Measurements from ENCODE around the gene SEMA6B.

The SEMA6B gene

GRCh38 chr19:4522291-4523002, 37.0 kb downstream of the SEMA6B start:
- no peak for DNase-seq

DNA sequence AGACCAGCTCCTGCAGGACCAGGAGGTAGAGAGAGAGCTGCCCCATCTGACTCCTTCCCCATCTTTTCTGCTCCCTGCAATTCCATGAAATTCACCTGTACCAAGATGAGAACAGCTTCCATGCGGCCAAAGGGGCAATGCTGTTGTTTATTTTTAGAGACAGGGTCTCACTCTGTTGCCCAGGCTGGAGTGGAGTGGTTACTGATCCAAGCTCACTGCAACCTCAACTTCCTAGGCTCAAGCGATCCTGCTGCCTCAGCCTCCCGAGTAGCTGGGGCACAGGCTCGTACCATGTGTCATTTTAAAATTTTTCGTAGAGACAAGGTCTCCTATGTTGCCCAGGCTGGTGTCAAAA, 37.6 kb downstream of the SEMA6B start:
- no peak for DNase-seq

- DNase-seq: no peak
These were observed 38.2 kb downstream of the SEMA6B start for GRCh38 chr19:4521170-4521887.

GRCh38 chr19:4519521-4520277, 39.8 kb downstream of the SEMA6B start:
- DNase-seq: no peak

DNA sequence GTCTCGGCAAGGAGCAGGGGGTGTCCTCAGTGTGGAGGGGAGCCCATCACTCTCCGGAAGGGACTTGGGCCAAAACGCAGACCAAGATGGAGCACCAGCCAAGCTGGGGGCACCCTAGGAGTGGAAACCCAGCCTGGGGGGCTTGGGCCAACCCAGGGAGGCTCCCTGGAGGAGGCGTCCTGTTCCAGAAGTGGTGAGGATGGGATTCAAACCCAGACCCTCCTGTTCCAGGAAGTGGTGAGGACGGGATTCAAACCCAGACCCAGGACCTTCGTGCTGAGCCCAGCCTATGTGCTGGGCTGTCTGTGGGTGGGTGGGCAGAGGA, 40.4 kb downstream of the SEMA6B start:
- DNase-seq: no peak

DNA sequence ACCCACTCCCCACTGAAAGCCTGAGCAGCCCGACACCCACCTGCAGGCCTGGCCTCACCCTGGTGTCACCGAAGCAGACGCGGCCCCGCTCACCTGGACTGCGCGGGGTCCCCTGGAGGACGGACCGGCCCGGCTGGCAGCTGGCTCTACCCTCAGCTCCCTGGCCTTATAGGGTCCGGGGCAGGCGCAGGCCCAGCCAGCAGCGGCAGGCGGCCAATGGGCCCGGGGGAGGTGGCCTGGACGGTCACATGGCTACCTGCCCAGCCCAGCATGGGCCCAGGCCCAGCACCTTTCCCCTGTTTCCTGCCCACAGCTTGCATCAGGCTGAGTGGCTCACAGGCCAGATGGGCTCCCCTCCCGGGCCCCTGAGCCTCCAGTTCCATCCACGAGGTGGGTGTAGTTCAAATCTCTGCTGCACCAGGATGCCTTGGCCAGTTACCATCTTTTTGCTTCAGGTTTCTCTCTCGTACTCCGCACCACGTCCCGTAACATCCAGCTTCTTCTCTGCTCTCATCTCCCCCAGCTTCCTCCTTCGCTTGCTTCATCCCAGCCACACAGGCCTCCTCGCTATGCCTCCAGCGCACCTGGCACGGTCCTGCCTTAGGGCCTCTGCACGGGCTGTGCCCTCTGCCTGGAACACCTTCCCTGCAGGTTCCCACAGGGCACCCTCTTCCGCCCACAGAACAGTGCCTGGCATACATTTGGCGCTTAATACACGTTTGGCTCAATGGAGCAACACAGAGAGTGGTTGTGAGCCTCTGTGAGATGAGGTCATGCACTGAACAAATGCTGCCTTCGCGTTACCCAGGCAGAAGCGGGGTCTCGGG, 40.9 kb downstream of the SEMA6B start, which contains the start of gene PLIN4:
Gene PLIN4, minus strand, starts transcription at position 142 of the 827 bp plus-strand sequence. CDS start 214 bp downstream, outside the sequence.
- no peak for DNase-seq

GRCh38 chr19:4517451-4518057, 41.9 kb downstream of the SEMA6B start:
- no peak for DNase-seq

GRCh38 chr19:4516939-4517300, 42.6 kb downstream of the SEMA6B start:
- no peak for DNase-seq

DNA sequence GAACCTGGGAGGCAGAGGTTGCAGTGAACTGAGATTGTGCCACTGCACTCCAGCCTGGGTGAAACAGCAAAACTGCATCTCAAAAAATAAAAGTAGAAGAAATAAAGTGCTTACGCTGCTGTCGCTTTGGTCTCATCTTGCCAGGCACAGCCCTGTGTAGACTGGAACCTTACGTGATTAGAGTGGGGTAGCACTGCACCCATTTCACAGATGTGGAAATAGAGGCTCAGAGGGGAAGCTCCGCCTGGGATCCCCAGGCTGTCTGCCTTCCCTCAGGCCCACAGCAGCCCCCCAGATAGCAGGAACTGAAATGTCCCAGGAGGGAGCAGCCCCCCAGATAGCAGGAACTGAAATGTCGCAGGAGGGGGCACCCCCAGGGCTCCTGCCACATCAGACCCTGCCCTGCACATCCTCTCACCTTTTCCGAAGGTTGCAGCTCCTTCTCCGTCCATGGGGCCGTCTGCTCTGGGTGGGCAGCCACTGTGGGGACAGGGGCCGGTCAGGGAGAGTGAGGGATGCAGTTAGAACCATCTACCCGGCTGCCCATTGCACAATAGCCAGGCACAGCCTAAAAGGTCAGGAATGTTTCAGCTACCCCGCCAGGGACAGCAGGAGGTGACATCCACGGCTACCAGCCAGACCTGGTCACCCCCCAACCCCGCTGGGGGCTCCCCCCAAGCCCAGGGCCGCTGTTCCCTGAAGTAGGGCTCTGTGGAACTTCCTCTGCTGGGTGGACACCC, 43.1 kb downstream of the SEMA6B start:
- no peak for DNase-seq

- DNase-seq: no peak
These were observed 43.8 kb downstream of the SEMA6B start for GRCh38 chr19:4515732-4516131.

DNA sequence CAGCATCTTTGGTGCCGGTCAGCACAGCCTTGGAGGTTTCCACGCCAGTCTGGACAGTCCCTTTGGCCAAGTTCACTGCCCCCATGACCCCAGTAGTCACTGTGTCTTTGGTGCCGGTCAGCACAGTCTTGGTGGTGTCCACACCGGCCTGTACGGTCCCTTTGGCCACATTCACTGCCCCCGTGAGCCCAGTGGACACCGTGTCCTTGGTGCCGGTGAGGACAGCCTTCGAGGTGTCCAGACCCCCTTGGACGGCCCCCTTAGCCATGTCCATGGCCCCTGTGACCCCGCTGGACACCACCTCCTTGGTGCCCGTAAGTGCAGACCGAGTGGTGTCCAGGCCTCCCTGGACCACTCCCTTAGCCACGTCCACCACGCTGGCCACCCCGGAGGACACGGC, 46.2 kb downstream of the SEMA6B start:
- DNase-seq: no peak

DNA sequence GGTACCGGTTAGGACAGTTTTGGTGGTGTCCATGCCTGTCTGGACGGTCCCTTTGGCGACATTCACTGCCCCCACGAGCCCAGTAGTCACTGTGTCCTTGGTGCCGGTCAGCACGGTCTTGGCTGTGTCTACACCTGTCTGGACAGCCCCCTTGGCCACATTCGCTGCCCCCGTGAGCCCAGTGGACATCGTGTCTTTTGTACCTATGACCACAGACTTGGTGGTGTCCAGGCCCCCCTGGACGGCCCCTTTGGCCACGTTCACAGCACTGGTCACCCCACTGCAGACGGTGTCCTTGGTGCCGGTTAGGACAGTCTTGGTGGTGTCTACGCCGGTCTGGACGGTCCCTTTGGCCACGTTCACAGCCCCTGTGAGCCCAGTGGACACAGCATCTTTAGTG, 47.4 kb downstream of the SEMA6B start:
- DNase-seq: no peak

- no peak for DNase-seq
These were observed 48.0 kb downstream of the SEMA6B start for GRCh38 chr19:4511300-4512054.

GRCh38 chr19:4510435-4511255, 48.8 kb downstream of the SEMA6B start:
- DNase-seq: no peak

DNA sequence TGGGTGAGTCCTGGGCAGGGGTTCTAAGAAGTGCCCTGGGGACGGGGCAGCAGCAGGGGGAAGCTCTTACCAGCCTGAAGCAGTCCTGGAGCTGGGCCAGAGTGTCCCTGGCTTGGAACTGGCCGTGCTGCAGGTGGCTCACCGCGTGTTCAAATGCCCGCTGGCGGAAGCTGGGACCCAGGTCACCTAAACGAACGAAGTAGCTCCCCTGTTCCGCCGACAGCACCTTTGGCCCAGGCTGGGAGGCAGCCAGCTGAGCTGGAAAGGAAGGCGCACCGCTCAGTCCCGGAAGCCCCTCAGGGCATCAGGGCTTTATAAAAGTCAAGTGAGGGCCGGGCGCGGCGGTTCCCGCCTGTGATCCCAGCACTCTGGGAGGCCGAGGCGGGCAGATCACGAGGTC, 50.8 kb downstream of the SEMA6B start:
- DNase-seq: no peak

DNA sequence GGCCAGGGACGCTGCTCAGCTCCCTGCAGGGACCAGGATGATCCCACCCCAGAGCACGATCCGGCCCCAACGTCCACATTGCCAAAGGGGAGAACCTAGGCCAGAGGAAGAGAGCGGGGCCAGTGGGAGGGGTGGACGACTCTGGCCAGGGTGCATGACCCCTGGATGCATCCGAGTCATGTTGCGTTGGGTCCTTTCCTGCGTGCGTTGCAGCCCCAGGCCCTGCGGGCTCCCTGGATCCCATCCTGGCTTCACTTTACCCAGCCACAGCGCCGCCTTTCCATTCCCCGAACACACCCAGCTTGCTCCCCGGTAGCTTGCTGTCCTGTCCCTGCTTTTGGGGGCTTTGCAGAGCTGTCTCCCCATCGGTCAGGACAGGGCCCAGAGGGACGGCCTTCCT, 51.7 kb downstream of the SEMA6B start:
- no peak for DNase-seq

- no peak for DNase-seq
These were observed 52.4 kb downstream of the SEMA6B start for GRCh38 chr19:4507150-4507452.

GRCh38 chr19:4506449-4507149, 52.9 kb downstream of the SEMA6B start:
- no peak for DNase-seq

DNA sequence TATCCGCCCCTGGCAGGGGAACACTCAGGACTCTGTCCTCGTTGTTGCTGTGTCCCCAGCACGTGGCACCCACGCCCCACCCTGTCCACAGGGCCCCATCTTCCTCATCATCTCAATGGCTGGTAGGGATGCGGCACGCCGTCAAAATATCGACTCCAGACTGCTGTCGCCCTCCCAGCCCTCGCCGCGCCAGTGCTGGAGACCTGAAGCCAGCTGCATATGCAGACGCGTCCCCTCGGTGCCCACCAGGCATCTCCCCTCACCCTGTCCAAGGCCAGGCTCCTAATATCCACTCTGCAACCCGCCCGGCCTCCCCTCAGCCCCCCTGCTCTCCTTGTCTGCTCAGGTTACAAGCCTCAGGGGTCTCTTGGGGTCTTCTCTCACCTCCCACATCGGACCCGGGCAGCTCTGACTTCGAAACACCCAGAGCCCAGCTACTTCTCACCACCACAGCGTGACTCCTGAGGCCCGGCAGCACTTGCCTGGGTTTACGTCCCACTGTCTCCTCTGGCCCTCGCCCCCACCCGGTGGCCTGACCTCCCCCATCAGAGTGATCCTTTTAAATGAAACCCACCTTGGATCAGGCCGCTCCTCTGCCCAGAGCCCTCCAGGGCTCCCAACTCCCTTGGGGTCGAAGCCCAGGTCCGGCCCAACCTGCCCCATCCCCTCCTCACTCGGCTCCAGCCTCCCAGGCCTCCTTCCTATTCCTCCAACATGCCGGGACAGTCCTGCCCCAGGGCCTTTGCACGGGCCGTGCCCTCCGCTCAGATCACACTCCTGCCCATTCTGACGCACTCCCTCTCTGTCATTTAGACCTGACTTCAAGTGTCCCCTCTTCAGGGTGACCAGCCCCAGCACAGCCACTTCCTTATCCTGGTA, 53.7 kb downstream of the SEMA6B start:
- DNase-seq: no peak

Measured in NCI-H187 (cell line).